Progenitor cell of endocrine pancreas (in vitro differentiated cells): Measurements from ENCODE around the gene S100A8. TPM values are rescaled to one million over a fixed set of nuclear protein-coding genes. Genes with fewer than 3 reads are reported as not detected.

Experiments used
- DNase-seq: peaks from one replicate; pipeline ENCODE4 v3.0.0; 2021; ENCODE audit warnings: low spot score; ENCODE audit not compliant: unreplicated experiment
- H3K27ac Mint-ChIP-seq: 2 replicates; pipeline ENCODE4 v1.8.0; 2021; ENCODE audit warnings: mild to moderate bottlenecking, moderate library complexity, mixed read lengths
- H3K27me3 Mint-ChIP-seq: 2 replicates; pipeline ENCODE4 v1.8.0; 2021; ENCODE audit warnings: mixed read lengths
- H3K36me3 Mint-ChIP-seq: 2 replicates; pipeline ENCODE4 v1.8.0; 2022; ENCODE audit warnings: mixed read lengths; ENCODE audit not compliant: insufficient read depth
- H3K4me1 Mint-ChIP-seq: 2 replicates; pipeline ENCODE4 v1.8.0; 2021; ENCODE audit warnings: low read depth, mixed read lengths
- H3K4me3 Mint-ChIP-seq: 2 replicates; pipeline ENCODE4 v1.8.0; 2021; ENCODE audit warnings: low read depth, mild to moderate bottlenecking, moderate library complexity, mixed read lengths
- H3K9me3 Mint-ChIP-seq: 2 replicates; pipeline ENCODE4 v1.8.0; 2021; ENCODE audit warnings: low read depth, mixed read lengths
- CTCF ChIP-seq: fragments of 200-600 bp; sonication (generic); IDR thresholded peaks from one replicate; pipeline ENCODE4 v1.5.0; 2021; ENCODE audit warnings: antibody characterized with exemption, mild to moderate bottlenecking; ENCODE audit not compliant: unreplicated experiment
- total RNA-seq: library from RNA; stranded (reverse); gene quantifications from 2 replicates; pipeline ENCODE4 v1.2.1, GENCODE V29; 2021

Gene S100A8
- total RNA-seq, 1 donor from 2014 or later = not detected

- no peak for TF ChIP-seq CTCF
- Mint-ChIP-seq H3K27ac (no peak overlapping the region), H3K4me1 (no peaks in the 10 kb centered on the region), H3K9me3 (no peaks in the 10 kb centered on the region), H3K27me3 (peaks cover 24% of the 10 kb centered on the region), H3K4me3 (no peak overlapping the region), H3K36me3 (no peaks in the 10 kb centered on the region)
- DNase-seq = no peak
These were observed 42.2 kb upstream of the S100A8 start for GRCh38 chr1:153432874-153433681.

GRCh38 chr1:153431928-153432327 lies 41.1 kb upstream of the S100A8 start:
- no peaks in the 10 kb centered on the region for H3K9me3 Mint-ChIP-seq
- H3K4me1 Mint-ChIP-seq = no peaks in the 10 kb centered on the region
- H3K36me3 Mint-ChIP-seq = no peaks in the 10 kb centered on the region
- no peak overlapping the region for H3K4me3 Mint-ChIP-seq
- TF ChIP-seq CTCF = no peak
- no peak overlapping the region for H3K27ac Mint-ChIP-seq
- DNase-seq = no peak
- peaks cover 21% of the 10 kb centered on the region for H3K27me3 Mint-ChIP-seq

GRCh38 chr1:153431427-153431826 lies 40.6 kb upstream of the S100A8 start:
- Mint-ChIP-seq H3K36me3 (no peaks in the 10 kb centered on the region), H3K27me3 (peaks cover 18% of the 10 kb centered on the region), H3K4me3 (no peak overlapping the region), H3K4me1 (no peaks in the 10 kb centered on the region), H3K27ac (no peak overlapping the region), H3K9me3 (no peaks in the 10 kb centered on the region)
- no peak for DNase-seq
- no peak for TF ChIP-seq CTCF

GRCh38 chr1:153431002-153431401 lies 40.1 kb upstream of the S100A8 start:
- no peak for TF ChIP-seq CTCF
- H3K4me1 Mint-ChIP-seq = no peaks in the 10 kb centered on the region
- H3K9me3 Mint-ChIP-seq = no peaks in the 10 kb centered on the region
- no peak for DNase-seq
- H3K27me3 Mint-ChIP-seq = peaks cover 15% of the 10 kb centered on the region
- H3K36me3 Mint-ChIP-seq = no peaks in the 10 kb centered on the region
- no peak overlapping the region for H3K27ac Mint-ChIP-seq
- no peak overlapping the region for H3K4me3 Mint-ChIP-seq

- TF ChIP-seq CTCF = no peak
- Mint-ChIP-seq H3K9me3 (no peaks in the 10 kb centered on the region), H3K27ac (no peak overlapping the region), H3K27me3 (peaks cover 20% of the 10 kb centered on the region), H3K4me3 (no peak overlapping the region), H3K4me1 (no peaks in the 10 kb centered on the region), H3K36me3 (no peaks in the 10 kb centered on the region)
- DNase-seq = no peak
These were observed 39.7 kb upstream of the S100A8 start for GRCh38 chr1:153430561-153430960.
